Measurements from ENCODE around the gene TDP1.
"Not testable (repeated sequence)": the region's sequence is repeated elsewhere in the genome, so short reads cannot be mapped to it uniquely, and the experiment has no call there.

The TDP1 gene

GRCh38 chr14:89987161-89987475 lies 31.4 kb downstream of the TDP1 start:
- no peak for DNase-seq (ENCODE audit: low read depth in 4 of 4, low spot score in 1 of 4)

DNA sequence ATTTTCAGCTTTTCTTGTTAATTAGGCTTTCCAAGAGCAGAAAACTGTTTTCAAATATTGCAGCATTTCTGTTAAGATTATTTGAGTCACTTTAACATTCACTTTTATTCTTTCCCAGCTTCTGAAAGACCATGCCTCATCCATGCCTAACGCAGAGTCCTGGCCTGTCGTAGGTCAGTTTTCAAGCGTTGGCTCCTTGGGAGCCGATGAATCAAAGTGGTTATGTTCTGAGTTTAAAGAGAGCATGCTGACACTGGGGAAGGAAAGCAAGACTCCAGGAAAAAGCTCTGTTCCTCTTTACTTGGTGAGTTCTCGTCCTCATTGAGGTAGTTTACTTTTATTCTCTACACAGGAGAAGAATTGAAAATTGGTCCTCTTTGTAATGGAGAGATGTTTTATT lies 33.1 kb downstream of the TDP1 start:
- DNase-seq (ENCODE audit: low read depth in 4 of 4, low spot score in 1 of 4): no peak

GRCh38 chr14:89990218-89990617 lies 34.5 kb downstream of the TDP1 start:
- no peak for DNase-seq (ENCODE audit: low read depth in 4 of 4, low spot score in 1 of 4)

DNA sequence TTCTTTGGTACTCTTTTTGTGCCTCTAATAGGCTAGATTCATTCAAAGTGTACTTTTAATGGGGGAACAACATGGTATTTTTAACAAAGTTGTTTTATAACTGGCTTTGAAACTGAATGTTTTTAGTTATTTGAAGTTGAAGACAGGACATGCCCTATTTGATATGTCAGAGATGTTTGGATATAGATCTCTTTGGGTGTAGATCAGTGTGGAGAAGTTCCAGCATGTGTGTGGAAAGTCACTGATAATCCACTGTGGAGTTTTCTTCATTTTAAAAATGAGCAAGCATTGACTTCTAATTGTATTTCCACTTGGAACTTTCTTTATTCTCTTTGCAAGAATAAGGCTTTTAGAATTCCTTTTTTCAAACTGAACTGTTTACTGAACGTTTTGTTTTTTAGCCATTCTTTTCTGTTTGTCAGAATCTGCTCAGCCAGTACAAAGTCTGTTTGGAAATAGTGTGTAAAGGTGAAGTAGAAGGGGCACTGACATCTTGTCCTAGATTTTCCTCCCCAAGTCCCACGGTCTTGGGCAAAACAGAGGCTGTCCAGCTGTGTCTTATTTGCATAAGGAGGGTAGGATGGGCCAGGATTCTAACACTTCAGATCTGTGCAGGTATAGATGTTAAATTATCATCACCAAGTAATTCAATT lies 35.0 kb downstream of the TDP1 start:
- no peak for DNase-seq (ENCODE audit: low read depth in 4 of 4, low spot score in 1 of 4)

GRCh38 chr14:89992273-89992672 lies 36.5 kb downstream of the TDP1 start:
- no peak for DNase-seq (ENCODE audit: low read depth in 4 of 4, low spot score in 1 of 4)

DNA sequence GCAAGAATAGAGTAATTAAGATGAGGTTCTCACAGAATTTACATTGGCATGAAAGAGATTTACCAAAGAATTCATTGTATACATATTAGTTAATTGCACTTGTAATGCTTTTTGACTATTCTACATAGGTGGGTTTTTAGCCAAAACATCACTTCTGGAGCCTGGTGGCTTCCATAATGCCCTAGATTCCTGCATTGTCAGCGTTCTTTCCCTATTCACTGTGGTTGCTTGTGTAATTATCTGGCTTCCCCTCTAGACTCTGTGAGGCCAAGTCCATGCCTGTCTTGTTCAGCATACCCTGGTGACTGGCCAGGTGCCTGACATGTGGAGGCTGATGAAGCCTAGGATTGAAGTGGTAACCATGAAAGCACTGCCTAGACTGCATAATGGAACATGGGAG lies 41.2 kb downstream of the TDP1 start:
- no peak for DNase-seq (ENCODE audit: low read depth in 4 of 4, low spot score in 1 of 4)

- DNase-seq (ENCODE audit: low read depth in 4 of 4, low spot score in 1 of 4): no peak
These were observed 45.2 kb downstream of the TDP1 start for GRCh38 chr14:90000935-90001334.

GRCh38 chr14:90003526-90004307 lies 48.0 kb downstream of the TDP1 start:
- no peak for DNase-seq (ENCODE audit: low read depth in 4 of 4, low spot score in 1 of 4)

DNA sequence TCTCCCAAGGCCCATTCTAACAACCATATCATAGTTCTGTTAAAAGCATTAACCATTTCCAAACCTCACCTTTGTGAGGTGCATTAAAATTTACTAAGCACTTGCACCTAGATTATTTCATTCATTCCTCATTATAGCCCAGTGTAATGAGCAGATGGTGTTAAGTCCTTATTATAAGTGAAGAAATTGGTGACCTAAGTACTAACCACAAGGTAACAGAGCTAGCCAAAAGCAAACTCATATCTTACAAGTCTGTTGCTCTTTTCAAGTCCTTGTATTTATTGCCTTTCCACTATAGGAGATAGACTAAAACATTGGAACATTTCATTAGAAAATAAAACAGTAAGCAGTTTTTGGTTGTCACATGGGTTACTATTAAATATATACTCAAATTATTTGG lies 49.7 kb downstream of the TDP1 start:
- DNase-seq (ENCODE audit: low read depth in 4 of 4, low spot score in 1 of 4): no peak

DNA sequence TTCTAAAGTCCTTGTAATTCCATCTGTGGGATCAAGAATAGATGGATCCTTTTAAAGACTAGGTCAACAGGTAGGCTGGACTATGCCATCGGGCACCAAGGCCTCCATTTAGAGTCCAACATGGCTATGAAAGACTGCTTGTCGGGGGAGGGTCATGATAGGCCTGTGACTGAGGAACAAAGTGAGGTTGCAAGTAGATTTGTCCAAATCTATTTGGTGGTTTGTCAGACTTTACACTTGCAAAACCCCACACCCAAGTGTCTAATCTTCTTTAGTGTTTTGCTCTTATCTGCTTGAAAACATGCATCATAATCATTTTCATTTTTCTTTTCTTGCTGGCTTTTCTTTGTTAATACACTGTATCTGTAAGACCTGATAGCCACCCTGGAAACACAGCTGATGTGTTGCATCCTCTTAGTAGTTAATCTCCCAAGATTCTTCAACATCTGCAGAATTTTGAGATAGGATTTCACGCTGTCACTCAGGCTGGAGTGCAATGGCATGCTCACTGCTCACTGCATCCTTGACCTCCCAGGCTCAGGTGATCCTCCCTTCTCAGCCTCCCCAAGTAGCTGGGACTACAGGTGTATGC lies 50.3 kb downstream of the TDP1 start:
- DNase-seq (ENCODE audit: low read depth in 4 of 4, low spot score in 1 of 4): no peak

- DNase-seq (ENCODE audit: low read depth in 4 of 4, low spot score in 1 of 4): no peak
These were observed 61.6 kb downstream of the TDP1 start for GRCh38 chr14:90017371-90017770.

DNA sequence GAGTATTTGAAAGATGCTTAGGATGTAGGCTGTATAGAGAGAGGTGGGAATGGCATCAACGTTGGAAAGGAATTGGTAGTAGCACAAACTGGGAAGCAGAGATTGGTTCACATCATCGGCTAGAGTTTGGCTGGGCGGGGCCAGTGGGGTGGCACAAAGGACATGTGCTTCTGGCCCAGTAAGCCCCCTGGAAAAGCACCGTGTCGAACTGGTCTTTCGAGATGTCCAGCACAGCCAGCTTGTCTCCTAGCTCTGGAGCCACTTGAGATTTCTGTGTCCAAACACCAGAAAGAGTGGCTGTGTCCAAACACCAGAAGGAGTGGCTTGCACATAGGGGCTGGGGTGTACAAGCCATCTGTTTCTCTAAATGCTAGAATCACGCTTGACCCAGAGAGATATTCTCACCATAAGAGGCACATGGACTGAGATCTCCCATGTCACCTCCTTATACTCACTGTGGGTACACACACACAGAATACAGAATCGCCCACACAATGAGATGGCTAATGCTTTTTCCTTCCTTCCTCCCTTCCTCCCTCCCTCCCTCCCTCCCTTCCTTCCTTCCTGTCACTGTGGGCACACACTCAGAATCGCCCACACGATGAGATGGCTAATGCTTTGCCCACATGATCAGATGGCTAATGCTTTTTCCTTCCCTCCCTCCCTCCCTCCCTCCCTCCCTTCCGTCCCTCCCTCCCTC lies 64.2 kb downstream of the TDP1 start:
- DNase-seq (ENCODE audit: low read depth in 4 of 4, low spot score in 1 of 4): no peak

DNA sequence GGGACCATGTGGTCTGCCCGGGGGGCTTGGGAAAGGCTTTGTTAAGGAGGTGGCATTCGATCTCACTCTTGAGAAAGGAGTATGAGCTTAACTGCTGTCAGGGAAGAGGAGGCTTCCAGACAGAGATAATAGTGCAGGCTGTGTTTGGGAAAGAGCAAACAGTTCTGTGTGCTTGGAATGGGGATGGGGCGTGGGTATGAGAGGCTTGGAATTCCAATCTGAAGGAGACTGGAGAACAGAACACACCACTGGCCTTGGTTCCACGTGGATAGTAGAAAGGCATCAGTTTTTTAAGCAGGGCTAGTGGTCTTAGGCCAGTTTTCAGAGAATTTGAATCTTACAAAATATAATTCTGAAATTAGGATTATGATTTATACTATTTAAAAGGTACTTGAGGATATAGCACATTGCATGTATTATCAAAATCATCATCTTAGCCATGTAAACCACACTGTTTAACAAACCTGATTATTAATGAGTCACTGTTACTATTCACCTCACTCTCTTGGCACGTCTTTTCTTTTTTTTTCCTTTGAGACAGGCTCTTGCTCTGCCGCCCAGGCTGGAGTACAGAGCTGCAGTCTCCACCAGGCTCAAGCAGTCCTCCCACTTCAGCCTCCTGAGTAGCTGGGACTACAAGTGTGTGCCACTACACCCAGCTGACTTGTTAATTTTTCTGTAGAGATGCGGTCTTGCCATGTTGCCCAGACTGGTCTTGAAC lies 67.6 kb downstream of the TDP1 start:
- no peak for DNase-seq (ENCODE audit: low read depth in 4 of 4, low spot score in 1 of 4)

GRCh38 chr14:90024910-90025309 lies 69.2 kb downstream of the TDP1 start:
- DNase-seq (ENCODE audit: low read depth in 4 of 4, low spot score in 1 of 4): no peak

GRCh38 chr14:90026608-90027007 lies 70.9 kb downstream of the TDP1 start:
- DNase-seq (ENCODE audit: low read depth in 4 of 4, low spot score in 1 of 4): not testable (repeated sequence)

DNA sequence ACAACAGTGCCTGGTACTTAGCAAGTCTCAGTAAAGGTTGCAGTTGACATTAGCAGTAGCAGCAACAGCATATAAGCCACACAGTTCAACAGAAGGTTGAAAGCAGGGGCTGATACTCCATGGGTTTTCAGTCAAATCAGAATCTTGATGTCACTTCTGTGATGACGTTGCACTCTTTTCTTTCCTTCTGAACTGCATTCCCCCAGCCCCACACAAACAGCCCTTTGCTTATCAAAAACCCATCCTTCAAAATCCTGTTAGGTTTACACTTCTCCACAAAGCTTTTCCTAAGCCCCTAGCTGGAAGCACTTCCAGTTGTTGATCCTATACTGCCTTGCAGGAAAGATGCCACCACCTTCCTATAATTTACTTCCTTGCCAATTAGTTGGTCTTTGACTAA lies 72.1 kb downstream of the TDP1 start:
- DNase-seq (ENCODE audit: low read depth in 4 of 4, low spot score in 1 of 4): no peak

DNA sequence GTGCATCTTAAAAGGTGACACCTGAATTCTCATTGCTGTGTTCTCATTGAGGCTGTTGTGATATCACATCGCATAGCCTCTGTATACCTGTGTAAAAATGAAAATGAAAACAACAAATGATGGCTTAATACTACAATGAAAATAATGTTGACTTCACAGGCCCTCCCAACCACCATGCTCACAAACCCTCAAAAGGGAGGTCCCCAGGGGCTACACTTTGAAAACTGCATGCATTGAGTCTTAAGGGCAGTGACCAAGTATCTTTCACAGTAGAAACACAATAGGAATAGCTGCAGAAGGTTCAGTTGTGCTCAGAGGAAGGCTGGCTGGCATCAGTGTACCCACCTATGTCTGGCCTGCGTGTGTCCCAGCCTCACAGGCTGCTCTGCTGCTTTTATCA lies 78.4 kb downstream of the TDP1 start:
- no peak for DNase-seq (ENCODE audit: low read depth in 4 of 4, low spot score in 1 of 4)

- no peak for DNase-seq (ENCODE audit: low read depth in 4 of 4, low spot score in 1 of 4)
These were observed 79.3 kb downstream of the TDP1 start for GRCh38 chr14:90034835-90035525.

DNA sequence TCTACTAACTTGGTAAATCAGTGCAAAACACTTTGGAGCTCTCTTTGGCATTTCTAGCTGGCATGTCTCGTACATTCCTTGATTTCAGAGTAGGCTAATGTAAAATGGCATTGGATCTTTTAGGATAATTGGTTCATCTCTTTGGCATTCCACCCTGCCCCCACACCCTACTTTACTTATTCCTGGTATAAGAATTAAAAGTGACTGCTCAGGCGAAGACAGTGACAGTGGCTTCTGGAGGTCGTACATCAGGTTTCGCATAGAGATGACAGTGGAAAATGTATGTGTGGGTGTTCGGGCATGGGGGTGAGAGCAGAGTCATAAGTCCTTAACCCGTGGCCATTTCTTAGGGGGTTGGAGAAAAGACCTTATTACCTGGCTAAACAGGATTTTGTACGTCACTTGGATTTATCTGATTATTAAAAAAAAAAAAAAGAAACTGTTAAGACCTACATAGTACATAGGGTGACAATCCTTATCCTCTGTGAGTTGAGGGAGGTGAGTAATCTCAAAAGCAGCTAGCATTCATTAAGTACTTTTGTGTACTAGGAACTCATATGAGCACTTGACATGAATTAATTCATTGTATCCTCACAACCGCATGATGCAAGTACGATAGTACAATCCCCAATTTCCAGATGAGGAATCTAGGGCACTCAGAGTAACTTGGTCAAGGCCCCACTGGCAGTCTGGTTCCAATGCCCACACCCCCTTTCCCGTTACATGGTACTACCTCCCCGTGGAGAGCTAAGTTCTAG lies 83.7 kb downstream of the TDP1 start:
- DNase-seq (ENCODE audit: low read depth in 4 of 4, low spot score in 1 of 4): no peak

GRCh38 chr14:90040411-90040810 lies 84.7 kb downstream of the TDP1 start:
- DNase-seq (ENCODE audit: low read depth in 4 of 4, low spot score in 1 of 4): no peak
